Measurements from ENCODE around the gene RALGPS1.

The RALGPS1 gene

GRCh38 chr9:127233550-127233949, 319.0 kb downstream of the RALGPS1 start:
- H3K27ac ChIP-seq: peak overlapping the region in 7 of 21 experiments; percentile 3 to 61 (median 36)
- H3K4me3 ChIP-seq: no peak overlapping the region

GRCh38 chr9:127233989-127234388, 319.4 kb downstream of the RALGPS1 start:
- H3K27ac ChIP-seq: peak overlapping the region in 7 of 21 experiments; percentile 18 to 61 (median 36)

GRCh38 chr9:127237801-127238200, 323.2 kb downstream of the RALGPS1 start:
- Histone ChIP-seq H3K4me3 (no peak overlapping the region), H3K27ac (no peak overlapping the region)

More at GRCh38 chr9:127233989-127234388, 319.4 kb downstream of the RALGPS1 start:
- no peak overlapping the region for H3K4me3 ChIP-seq

GRCh38 chr9:127241354-127241753, 326.8 kb downstream of the RALGPS1 start:
- no peak overlapping the region for H3K4me3 ChIP-seq
- H3K27ac ChIP-seq: no peak overlapping the region

- H3K27ac ChIP-seq: peak overlapping the region in 17 of 21 experiments; percentile 7 to 82 (median 69)
- H3K4me3 ChIP-seq: peak overlapping the region; percentile 31 to 61 (median 46)
These were observed 330.3 kb downstream of the RALGPS1 start for GRCh38 chr9:127244609-127245601.

- Histone ChIP-seq H3K27ac (peak overlapping the region in 3 of 21 experiments; percentile 68 to 76 (median 69)), H3K4me3 (peak overlapping the region; percentile 31 to 61 (median 46))
These were observed 331.1 kb downstream of the RALGPS1 start for GRCh38 chr9:127245637-127246164.

GRCh38 chr9:127248241-127248640, 333.7 kb downstream of the RALGPS1 start:
- H3K4me3 ChIP-seq: no peak overlapping the region

GRCh38 chr9:127249877-127250276, 335.3 kb downstream of the RALGPS1 start:
- Histone ChIP-seq H3K27ac (no peak overlapping the region), H3K4me3 (no peak overlapping the region)

More at GRCh38 chr9:127248241-127248640, 333.7 kb downstream of the RALGPS1 start:
- no peak overlapping the region for H3K27ac ChIP-seq

GRCh38 chr9:127250896-127251391, 336.4 kb downstream of the RALGPS1 start:
- no peak overlapping the region for H3K27ac ChIP-seq

GRCh38 chr9:127252410-127253318, 338.1 kb downstream of the RALGPS1 start:
- Histone ChIP-seq H3K4me3 (no peak overlapping the region), H3K27ac (no peak overlapping the region)

More at GRCh38 chr9:127250896-127251391, 336.4 kb downstream of the RALGPS1 start:
- no peak overlapping the region for H3K4me3 ChIP-seq

- no peak overlapping the region for H3K4me3 ChIP-seq
- H3K27ac ChIP-seq: no peak overlapping the region
These were observed 338.9 kb downstream of the RALGPS1 start for GRCh38 chr9:127253446-127253845.

GRCh38 chr9:127255692-127256091, 341.1 kb downstream of the RALGPS1 start:
- Histone ChIP-seq H3K27ac (no peak overlapping the region), H3K4me3 (no peak overlapping the region)

- Histone ChIP-seq H3K4me3 (no peak overlapping the region), H3K27ac (no peak overlapping the region)
These were observed 341.7 kb downstream of the RALGPS1 start for GRCh38 chr9:127256324-127256723.

- Histone ChIP-seq H3K4me3 (no peak overlapping the region), H3K27ac (no peak overlapping the region)
These were observed 344.3 kb downstream of the RALGPS1 start for GRCh38 chr9:127258606-127259471.

GRCh38 chr9:127262602-127263001, 348.0 kb downstream of the RALGPS1 start:
- H3K27ac ChIP-seq: peak overlapping the region in 1 of 21 experiments; percentile 39
- no peak overlapping the region for H3K4me3 ChIP-seq

- no peak overlapping the region for H3K4me3 ChIP-seq
- H3K27ac ChIP-seq: peak overlapping the region in 1 of 21 experiments; percentile 1
These were observed 348.7 kb downstream of the RALGPS1 start for GRCh38 chr9:127263237-127263636.

GRCh38 chr9:127263664-127264063, 349.1 kb downstream of the RALGPS1 start:
- peak overlapping the region in 1 of 21 experiments; percentile 1 for H3K27ac ChIP-seq
- H3K4me3 ChIP-seq: no peak overlapping the region

GRCh38 chr9:127264462-127265219, 350.1 kb downstream of the RALGPS1 start, which contains the start of gene GARNL3:
Gene GARNL3, plus strand, starts transcription at chr9:127264774. Its CDS starts 104 bp downstream, at chr9:127264878.
- H3K4me3 ChIP-seq: no peak within 1 kb of the TSS

More at GRCh38 chr9:127264462-127265219, 350.1 kb downstream of the RALGPS1 start, which contains the start of gene GARNL3:
- H3K27ac ChIP-seq: peak within 1 kb of the TSS in 2 of 21 experiments; percentile 1 to 53
